Stimulated activated CD4-positive, alpha-beta T cell treated with anti-CD3 and anti-CD28 coated beads, Interleukin-1b, Interleukin-23, amount 100 ng/mL, for 1 hour (primary cell): ENCODE results near the gene PPP1R18.
"Not testable (repeated sequence)": the region's sequence is repeated elsewhere in the genome, so short reads cannot be mapped to it uniquely, and the experiment has no call there.

Experiments used
- DNase-seq, 2 donors: peaks; one replicate each; pipeline ENCODE4 v3.0.0-alpha.2; 2020; ENCODE audit warnings: low read depth in 2 of 2

PPP1R18 gene, protein sequence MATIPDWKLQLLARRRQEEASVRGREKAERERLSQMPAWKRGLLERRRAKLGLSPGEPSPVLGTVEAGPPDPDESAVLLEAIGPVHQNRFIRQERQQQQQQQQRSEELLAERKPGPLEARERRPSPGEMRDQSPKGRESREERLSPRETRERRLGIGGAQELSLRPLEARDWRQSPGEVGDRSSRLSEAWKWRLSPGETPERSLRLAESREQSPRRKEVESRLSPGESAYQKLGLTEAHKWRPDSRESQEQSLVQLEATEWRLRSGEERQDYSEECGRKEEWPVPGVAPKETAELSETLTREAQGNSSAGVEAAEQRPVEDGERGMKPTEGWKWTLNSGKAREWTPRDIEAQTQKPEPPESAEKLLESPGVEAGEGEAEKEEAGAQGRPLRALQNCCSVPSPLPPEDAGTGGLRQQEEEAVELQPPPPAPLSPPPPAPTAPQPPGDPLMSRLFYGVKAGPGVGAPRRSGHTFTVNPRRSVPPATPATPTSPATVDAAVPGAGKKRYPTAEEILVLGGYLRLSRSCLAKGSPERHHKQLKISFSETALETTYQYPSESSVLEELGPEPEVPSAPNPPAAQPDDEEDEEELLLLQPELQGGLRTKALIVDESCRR

DNA sequence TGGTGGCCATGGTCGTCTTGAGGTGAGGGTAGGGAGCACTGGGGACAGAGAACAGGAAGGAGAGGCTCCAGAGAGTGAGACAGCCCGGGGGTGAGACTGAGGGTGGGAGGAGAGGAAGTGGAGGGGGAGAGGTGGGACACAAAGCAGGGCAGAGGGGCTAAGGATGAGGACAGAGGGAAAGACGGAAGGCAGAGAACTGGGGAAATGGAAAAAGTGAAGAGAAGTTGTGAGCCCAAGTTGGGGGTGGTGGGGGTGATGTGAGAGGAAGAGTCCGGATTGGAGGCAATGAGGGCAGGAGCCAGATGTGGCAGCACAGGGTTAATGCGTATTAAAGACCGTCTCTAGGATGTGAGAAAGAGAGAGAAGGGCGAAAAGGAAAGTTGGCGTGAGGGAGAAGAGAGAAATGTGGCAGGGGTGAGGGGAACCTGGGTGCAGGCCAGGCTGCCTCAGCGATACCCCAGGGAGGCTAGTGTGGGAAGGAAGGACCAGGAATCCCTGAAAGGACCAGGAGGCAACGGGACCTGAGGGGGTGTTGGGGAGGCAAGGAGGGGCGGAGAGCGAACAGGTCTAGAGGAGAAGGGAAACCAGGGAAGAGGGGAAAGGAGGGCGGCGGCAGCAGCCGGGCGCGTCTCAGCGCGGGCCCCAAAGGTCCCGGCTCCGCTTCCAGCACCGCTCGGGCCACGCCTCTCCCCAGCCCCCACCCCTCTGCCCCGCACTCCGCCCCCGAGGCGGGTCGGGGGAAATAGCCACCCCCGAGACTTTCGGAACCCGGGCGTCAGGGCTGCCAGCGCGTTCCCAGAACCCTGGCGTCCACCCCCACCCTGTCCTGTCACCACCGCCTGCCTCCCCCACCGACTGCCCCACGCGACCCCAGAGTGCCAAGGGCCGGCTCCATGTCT, at the start of gene PPP1R18:
PPP1R18 (minus strand) TSS at position 637 of the 899 bp plus-strand sequence; CDS start at position 10, 627 bp downstream.
- DNase-seq, result peak; percentile 60 to 79

DNA sequence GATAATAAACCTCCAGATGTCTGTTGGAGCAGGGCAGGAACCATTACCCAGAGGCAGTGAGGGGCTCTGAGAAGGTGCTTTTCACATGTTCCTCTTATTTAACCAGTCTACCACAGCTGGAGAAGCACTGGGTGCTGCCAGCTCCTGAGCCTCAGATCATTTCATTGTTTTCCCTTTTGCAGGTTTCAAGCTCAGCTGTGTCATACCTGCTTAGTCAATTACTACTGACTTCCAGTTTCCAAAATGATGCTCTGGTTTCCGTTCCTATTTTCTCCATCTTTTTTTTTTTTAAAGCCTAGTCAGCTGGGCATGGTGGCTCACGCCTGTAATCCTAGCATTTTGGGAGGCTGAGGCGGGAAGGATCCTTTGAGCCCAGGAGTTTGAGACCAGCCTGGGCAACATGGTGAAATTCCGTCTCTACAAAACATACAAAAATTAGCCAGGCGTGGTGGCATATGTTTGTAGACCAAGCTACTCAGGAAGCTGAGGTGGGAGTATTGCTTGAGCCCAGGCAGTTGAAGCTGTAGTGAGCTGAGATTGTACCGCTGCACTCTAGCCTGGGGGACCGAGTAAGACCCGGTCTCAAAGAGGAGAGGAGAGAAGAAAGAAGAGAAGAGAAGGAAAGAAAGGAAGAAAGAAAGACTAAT, 49.3 kb upstream of the PPP1R18 start:
- DNase-seq, result no peak

DNA sequence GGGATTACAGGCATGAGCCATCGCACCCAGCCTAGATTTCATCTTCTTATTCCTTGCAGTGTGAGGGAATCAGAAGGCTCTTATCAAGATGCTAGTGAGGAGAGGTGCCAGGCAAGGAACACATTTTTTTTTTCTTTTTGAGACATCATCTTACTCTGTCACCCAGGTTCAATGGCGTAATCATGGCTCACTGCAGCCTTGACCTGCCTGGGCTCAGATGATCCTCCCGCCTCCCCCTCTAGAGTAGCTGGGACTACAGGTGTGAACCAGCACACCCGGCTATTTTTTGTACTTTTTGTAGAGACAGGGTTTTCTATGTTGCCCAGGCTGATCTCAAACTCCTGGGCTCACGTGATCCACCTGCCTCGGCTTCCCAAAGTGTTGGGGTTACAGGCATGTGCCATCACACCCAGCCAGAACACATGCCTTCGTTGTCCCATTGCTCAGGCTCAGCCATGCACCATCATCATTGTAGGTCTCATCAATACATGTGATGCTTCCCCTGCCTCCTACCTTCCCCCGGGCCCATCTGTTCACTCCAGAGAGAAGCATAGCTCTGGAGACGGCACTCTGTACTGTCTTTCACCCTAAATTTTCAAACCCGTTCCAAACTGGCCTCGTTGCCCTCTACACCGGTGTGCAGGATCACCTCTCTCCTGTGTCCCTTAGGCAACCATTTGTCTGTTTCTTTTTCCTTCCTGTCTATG, 45.9 kb upstream of the PPP1R18 start:
- DNase-seq, result no peak

DNA sequence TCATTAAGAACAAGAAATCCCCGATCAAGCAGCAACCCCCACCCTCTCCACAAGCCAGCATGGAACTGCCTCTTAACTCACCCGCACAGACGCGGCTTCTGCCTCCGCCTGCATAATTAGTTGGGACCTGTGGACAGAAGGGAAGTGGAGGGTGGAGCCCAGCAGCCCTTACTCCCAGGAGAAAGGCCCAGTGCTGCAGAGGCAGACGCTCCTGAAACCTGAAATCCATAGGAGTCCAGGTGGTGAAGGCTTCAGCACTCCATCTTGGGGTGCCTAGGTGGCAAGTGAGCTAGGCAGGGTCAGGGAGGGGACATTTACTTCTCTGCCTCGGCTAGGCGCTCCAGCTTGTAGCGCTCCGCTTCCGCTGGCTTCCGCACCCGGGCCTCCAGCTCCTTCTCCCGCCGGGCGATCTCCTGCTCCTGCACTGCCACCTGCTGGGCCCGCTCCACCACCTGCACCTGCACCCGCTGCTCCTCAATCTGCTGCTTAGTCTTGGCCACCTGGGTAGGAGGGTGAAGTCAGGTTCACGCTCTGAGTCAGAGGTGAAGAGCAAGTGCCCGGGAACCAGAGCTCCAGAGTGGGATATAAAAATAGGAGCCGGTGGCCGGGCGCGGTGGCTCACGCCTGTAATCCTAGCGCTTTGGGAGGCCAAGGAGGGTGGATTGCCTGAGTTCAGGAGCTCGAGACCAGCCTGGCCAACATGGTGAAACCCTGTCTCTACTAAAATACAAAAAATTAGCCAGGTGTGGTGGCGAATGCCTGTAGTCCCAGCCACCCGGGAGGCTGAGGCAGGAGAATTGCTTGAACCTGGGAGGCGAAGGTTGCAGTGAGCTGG, 44.4 kb upstream of the PPP1R18 start:
- peak; percentile 69 to 77 for DNase-seq

DNA sequence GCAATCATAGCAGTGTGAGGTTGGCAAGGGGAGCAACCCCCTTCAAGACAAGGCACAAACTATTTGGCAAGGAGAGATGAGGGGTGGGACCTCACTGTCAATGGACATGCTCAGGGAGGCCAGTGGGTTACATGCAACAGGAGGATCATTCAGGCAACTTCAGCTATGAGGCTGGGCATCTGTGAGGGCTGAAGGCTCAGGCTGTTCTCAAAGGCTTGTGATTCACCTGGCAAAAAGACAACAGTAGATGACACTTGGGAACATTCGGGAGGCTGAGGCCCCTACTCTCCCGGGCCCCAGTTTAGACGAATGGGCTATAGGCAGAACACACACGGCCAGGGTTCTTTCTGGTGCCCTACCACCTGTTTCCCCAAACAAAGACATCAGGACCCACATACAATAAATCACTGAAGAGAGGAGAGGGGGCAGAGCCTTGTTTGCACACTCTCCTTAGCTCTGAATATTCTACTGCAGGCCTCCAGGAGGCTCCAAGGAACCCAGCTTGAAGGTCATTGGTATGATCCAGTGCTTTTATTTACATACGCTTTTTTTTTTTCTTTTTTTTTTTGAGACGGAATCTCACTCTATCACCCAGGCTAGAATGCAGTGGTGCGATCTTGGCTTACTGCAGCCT, 41.6 kb upstream of the PPP1R18 start:
- no peak for DNase-seq

DNA sequence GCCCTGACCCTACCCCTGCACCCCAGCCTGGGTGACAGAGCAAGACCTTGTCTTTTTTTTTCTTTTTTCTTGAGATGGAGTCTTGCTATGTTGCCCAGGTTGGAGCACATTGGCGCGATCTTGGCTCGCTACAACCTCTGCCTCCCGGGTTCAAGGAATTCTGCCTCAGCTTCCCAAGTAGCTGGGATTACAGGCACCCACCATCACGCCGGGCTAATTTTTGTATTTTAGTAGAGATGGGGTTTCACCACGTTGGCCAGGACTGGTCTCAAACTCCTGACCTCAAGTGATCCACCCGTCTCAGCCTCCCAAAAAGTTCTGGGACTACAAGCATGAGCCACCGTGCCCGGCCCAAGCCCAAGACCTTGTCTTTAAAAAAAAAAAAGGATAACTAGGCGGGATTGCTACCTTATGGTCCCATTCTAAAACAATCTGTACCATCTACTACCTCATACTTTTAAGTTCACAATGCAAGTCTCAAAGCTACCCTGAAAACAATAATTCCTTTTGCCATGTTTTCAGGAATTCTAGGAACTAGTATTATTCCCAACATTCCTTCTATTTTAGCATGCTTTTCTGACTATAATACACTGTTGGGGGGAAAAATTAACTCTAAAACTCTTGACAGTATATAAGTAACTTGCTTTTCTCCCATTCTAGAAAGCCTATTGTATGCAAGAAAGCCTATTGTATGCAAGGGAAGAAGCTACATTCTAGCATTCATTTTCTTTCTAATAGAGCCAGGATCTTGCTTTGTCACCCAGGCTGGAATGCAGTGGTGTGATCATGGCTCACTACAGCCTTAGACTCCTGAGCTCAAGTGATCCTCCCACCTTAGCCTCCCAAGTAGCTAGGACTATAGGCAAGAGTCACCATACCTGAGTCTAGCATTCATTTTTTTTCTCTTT, 40.3 kb upstream of the PPP1R18 start:
- no peak for DNase-seq

DNA sequence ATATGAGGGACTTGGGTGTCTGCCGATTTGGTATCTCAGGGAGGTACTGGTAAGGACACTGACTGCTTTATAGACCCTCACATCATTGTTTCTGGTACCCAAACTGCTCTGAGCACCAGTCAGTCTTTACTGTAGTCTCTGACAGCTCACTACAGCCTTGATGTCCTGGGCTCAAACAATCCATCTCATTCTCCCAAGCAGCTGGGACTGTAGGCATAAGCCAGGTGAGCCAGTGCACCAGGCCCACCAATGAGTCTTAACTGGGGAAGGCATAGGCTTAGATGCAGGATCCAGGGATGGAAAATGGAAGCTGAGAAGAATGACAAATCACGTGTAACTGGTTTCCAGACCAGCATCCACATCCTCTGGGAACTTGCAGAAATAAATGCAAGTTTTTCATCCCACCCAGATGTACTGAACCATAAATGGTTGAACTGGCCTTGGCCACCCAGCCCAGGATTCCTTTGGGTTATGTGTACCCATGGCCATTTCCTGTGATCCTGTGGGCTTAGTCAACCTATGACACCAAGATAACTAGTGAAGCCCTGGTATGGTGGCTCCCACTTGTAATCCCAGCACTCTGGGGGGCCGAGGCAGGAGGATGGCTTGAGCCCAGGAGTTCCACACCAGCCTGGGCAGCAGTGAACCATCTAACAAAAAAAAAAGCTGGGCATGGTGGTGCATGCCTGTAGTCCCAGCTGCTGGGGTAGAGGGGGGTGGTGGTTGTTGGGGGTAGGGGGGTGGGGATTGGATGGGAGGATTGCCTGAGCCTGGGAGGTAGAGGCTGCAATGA, 39.5 kb upstream of the PPP1R18 start:
- no peak for DNase-seq

DNA sequence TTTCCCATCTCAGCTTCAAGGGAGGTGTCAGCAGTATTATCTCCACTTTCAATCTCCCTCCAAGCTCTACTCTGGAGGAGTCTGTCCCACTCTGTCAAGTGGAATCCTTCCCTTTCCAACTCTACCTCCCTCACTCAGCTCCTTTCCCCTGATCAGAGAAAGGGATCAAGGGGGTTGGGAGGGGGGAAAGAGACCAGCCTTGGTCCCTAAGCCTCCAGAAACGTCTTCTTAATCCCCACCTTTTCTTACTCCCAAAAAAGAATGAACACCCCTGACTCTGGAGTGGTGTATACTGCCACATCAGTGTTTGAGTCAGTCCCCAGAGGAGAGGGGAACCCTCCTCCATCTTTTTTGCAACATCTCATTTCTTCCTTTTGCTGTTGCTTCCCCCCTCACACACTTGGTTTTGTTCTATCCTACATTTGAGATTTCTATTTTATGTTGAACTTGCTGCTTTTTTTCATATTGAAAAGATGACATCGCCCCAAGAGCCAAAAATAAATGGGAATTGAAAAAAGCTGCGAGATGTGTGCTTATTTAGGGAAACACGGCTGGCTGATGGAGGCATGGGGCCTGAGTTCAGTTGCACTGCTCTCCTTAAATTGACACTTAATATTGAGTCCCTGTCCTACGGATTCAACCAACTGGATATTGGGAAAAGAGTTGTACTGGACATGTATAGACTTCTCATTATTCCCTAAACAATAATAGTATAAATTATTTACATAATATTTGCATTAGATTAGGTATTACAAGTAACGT, 38.6 kb upstream of the PPP1R18 start:
- no peak for DNase-seq

DNA sequence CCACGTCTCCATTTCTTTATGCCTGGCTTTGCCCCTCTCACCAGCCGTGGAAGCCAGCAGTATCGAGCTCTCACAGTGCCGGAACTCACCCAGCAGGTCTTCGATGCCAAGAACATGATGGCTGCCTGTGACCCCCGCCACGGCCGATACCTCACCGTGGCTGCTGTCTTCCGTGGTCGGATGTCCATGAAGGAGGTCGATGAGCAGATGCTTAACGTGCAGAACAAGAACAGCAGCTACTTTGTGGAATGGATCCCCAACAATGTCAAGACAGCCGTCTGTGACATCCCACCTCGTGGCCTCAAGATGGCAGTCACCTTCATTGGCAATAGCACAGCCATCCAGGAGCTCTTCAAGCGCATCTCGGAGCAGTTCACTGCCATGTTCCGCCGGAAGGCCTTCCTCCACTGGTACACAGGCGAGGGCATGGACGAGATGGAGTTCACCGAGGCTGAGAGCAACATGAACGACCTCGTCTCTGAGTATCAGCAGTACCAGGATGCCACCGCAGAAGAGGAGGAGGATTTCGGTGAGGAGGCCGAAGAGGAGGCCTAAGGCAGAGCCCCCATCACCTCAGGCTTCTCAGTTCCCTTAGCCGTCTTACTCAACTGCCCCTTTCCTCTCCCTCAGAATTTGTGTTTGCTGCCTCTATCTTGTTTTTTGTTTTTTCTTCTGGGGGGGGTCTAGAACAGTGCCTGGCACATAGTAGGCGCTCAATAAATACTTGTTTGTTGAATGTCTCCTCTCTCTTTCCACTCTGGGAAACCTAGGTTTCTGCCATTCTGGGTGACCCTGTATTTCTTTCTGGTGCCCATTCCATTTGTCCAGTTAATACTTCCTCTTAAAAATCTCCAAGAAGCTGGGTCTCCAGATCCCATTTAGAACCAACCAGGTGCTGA, 37.6 kb upstream of the PPP1R18 start:
- DNase-seq, result not testable (repeated sequence)

DNA sequence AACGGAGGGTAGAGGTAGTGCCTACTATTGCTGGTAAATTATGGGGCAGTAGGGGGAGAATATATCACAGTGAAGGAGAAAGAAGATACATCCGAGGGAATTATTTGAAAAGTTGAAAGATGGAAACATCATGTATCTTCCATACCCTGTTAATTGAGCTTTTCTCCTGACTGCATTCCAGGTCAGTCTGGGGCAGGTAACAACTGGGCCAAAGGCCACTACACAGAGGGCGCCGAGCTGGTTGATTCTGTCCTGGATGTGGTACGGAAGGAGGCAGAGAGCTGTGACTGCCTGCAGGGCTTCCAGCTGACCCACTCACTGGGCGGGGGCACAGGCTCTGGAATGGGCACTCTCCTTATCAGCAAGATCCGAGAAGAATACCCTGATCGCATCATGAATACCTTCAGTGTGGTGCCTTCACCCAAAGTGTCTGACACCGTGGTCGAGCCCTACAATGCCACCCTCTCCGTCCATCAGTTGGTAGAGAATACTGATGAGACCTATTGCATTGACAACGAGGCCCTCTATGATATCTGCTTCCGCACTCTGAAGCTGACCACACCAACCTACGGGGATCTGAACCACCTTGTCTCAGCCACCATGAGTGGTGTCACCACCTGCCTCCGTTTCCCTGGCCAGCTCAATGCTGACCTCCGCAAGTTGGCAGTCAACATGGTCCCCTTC, 36.9 kb upstream of the PPP1R18 start:
- not testable (repeated sequence) for DNase-seq

DNA sequence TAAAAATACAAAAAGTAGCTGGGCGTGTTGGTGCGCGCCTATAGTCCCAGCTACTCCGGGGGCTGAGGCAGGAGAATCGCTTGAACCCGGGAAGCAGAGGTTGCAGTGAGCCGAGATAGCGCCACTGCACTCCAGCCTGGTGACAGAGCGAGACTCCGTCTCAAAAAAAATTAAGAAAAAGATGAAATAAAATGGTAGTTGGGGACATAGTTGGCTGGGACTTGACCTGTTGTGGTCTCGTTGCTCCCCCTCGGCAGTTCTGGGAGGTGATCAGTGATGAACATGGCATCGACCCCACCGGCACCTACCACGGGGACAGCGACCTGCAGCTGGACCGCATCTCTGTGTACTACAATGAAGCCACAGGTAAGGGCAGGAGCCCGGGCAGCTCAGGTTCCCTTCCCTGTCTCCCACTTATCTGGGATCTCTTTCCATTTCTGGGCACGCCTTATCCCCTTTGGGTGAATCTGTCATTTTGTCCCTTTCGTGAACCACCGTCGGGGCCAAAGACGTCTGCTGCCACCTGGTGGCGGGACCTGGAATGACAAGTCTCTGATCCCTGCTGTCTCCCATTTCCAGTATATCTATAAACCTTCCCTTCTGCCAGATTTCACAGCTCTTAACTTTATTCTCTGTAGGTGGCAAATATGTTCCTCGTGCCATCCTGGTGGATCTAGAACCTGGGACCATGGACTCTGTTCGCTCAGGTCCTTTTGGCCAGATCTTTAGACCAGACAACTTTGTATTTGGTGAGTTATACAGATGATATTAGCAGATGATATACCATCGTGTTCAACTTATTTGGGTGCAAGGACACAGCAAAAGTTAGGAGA, 36.1 kb upstream of the PPP1R18 start:
- peak; percentile 69 to 82 for DNase-seq

DNA sequence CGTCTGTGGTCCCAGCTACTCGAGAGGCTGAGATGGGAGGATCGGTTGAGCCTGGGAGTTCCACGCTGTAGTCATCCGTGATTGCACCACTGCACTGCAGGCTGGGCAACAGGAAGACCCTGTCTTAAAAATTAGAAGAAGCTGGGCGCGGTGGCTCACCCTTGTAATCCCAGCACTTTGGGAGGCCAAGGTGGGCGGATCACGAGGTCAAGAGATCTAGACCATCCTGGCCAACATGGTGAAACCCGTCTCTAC, 35.5 kb upstream of the PPP1R18 start:
- DNase-seq, result not testable (repeated sequence)

DNA sequence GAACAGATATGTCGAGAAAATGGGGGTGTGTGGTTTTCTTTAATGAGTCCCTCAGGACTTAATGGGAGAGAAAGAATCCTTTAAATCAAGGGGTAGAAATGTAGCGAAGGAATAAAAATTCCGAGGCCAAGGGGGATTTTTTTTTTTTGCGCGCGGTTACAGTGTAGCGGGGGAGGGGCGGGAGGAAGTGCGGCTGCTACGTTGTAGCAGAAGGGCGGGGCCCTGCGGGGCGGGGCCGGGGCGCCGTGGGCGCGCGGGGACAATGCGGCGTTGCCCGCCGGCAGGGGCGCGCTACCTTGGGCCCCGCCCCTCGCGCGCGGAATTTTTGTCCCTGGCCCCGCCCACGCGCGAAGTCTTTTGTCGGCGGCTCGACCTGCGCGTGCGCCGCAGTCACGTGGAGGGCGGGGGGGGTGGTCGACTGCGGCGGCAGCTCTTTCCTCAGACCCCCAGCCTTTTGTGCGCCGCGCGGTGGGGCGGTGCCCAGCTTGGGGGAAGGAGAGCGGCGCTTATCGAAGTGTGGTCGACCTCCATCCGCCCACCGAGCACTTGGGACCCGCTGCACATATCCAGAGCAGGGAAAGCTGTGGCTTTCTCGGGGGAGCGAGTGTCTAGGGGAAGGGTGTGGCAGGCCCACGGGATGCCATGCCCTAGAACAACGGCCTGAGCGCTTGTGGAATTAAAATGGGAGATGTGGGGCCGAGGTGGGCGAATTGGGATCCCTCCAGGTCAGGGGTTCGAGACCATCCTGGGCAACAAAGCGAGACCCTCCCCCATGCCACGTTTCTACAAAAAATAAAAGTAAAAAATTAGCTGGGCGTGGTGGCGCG, 35.0 kb upstream of the PPP1R18 start:
- DNase-seq, result peak; percentile 92 to 96

DNA sequence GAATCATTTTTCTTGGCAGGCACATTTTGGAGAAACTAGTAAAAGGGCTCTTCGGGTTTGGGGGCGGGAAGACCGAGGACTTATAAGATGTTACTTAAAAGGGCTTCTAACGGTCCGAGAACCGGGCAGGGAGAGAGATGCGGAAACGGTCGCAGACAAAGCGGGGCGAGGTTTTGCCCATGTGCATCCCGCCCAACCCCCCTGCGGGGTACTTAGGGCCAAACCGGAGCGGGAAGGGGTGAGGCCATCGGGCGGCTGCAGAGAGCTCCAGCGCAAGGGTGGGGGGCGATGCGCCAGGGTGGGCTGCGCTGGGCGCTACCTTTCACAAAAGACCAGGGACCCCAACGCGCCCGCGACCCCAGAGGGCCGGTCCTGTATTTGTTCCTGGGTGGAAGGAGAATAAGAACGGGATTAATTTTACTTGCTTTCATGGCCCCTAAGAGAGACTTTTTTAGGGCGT, 34.3 kb upstream of the PPP1R18 start:
- no peak for DNase-seq
